GM12875 (cell line): ENCODE measurements around the gene XYLT2.
"Not testable (repeated sequence)": the region's sequence is repeated elsewhere in the genome, so short reads cannot be mapped to it uniquely, and the experiment has no call there.

Experiments
- H3K4me3 ChIP-seq: one replicate; pipeline ENCODE4 v1.5.1; 2011; ENCODE audit warnings: low read depth, low read length, control low read depth
- CTCF ChIP-seq: IDR thresholded peaks from 2 replicates; pipeline ENCODE4 v1.5.1; 2011; ENCODE audit warnings: low read depth, mild to moderate bottlenecking, control low read depth, inconsistent platforms, low read length, moderate library complexity, borderline replicate concordance; ENCODE audit not compliant: insufficient read depth

XYLT2 gene

GRCh38 chr17:50312308-50312707 is 33.6 kb upstream of the XYLT2 start:
- TF ChIP-seq CTCF = no peak
- no peak overlapping the region for H3K4me3 ChIP-seq

- no peak overlapping the region for H3K4me3 ChIP-seq
- TF ChIP-seq CTCF = no peak
These were observed 31.4 kb upstream of the XYLT2 start for GRCh38 chr17:50314456-50315011.

GRCh38 chr17:50316016-50316587 is 29.8 kb upstream of the XYLT2 start:
- no peak for TF ChIP-seq CTCF
- no peak overlapping the region for H3K4me3 ChIP-seq

- not testable (repeated sequence) for H3K4me3 ChIP-seq
These were observed 29.3 kb upstream of the XYLT2 start for GRCh38 chr17:50316660-50317059.

- no peak overlapping the region for H3K4me3 ChIP-seq
- no peak for TF ChIP-seq CTCF
These were observed 28.8 kb upstream of the XYLT2 start for GRCh38 chr17:50317121-50317520.

GRCh38 chr17:50318501-50319285 is 27.2 kb upstream of the XYLT2 start:
- no peak overlapping the region for H3K4me3 ChIP-seq
- TF ChIP-seq CTCF = no peak

GRCh38 chr17:50319306-50320004 is 26.5 kb upstream of the XYLT2 start:
- no peak for TF ChIP-seq CTCF
- H3K4me3 ChIP-seq = no peak overlapping the region
